Activated T-cell treated with anti-CD3 and anti-CD28 coated beads, Interleukin-2, amount 50 U/mL, for 72 hours (primary cell): ENCODE results near the gene ENG. TPM values are rescaled to one million over a fixed set of nuclear protein-coding genes. Genes with fewer than 3 reads are reported as not detected.
"Not testable (repeated sequence)": the region's sequence is repeated elsewhere in the genome, so short reads cannot be mapped to it uniquely, and the experiment has no call there.

Experiments used
- ATAC-seq, 2 donors: fragments of 150-1000 bp; cut with Tn5 transposase; replicated peaks in 1 of 2; 2 replicates each; pipeline ENCODE4 v1.10.0; 2021; ENCODE audit warnings: moderate library complexity in 2 of 2, mild to moderate bottlenecking in 1 of 2
- DNase-seq, 2 donors: peaks; one replicate each; pipeline ENCODE4 v3.0.0; 2021 to 2022; ENCODE audit warnings: mixed read lengths in 1 of 2
- H3K27ac Mint-ChIP-seq: one replicate; pipeline ENCODE4 v1.8.0; 2022; ENCODE audit warnings: mild to moderate bottlenecking, moderate library complexity, mixed read lengths
- H3K27me3 Mint-ChIP-seq: one replicate; pipeline ENCODE4 v1.8.0; 2022; ENCODE audit warnings: low read depth, mixed read lengths
- H3K36me3 Mint-ChIP-seq, 2 donors: one replicate each; pipeline ENCODE4 v1.8.0; 2022; ENCODE audit warnings: mixed read lengths in 2 of 2, mild to moderate bottlenecking in 1 of 2; ENCODE audit not compliant: insufficient read depth in 2 of 2
- H3K4me1 Mint-ChIP-seq: one replicate; pipeline ENCODE4 v1.8.0; 2022; ENCODE audit warnings: low read depth, mixed read lengths
- H3K4me3 Mint-ChIP-seq, 2 donors: one replicate each; pipeline ENCODE4 v1.8.0; 2022; ENCODE audit warnings: mild to moderate bottlenecking in 2 of 2, mixed read lengths in 2 of 2, moderate library complexity in 2 of 2
- H3K9me3 Mint-ChIP-seq, 2 donors: one replicate each; pipeline ENCODE4 v1.8.0; 2022; ENCODE audit warnings: mixed read lengths in 2 of 2
- total RNA-seq, 2 donors: library from RNA; stranded (reverse); gene quantifications; one replicate each; pipeline ENCODE4 v1.2.3, GENCODE V29; 2022

ENG gene
- total RNA-seq, 2 donors from 2014 or later = 11.1 to 14.4 TPM

DNA sequence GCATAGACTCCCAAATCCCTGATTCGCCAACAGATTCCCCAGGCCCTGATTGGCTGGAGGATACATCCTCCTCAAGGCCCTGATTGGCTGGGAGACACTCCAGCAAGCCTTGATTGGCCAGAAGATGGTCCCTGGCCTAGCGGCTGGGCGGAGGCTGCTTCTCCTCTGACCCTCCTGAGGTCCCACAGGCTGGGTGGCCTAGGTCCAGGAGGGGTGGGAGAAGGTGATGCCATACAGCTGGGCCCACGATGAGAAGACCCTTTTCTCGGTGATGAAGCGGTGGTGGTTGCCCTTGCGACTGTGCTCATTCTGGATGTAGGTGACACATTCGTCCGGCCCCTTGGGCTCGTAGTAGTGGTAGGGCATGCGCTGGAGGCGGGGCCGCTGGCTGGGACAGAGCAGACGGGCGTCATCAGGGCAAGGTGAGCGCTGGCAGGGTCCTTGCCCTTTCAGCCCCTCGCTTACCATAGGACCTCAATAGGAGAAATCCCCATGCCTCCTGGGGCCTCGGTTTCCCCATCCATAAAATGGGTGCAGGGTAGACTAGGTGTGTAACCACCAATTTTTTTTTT is 32.0 kb upstream of the ENG start:
- no peak overlapping the region for H3K27ac Mint-ChIP-seq
- H3K36me3 Mint-ChIP-seq = peaks cover 6 to 25% of the 10 kb centered on the region in 2 donors
- DNase-seq = no peak

DNA sequence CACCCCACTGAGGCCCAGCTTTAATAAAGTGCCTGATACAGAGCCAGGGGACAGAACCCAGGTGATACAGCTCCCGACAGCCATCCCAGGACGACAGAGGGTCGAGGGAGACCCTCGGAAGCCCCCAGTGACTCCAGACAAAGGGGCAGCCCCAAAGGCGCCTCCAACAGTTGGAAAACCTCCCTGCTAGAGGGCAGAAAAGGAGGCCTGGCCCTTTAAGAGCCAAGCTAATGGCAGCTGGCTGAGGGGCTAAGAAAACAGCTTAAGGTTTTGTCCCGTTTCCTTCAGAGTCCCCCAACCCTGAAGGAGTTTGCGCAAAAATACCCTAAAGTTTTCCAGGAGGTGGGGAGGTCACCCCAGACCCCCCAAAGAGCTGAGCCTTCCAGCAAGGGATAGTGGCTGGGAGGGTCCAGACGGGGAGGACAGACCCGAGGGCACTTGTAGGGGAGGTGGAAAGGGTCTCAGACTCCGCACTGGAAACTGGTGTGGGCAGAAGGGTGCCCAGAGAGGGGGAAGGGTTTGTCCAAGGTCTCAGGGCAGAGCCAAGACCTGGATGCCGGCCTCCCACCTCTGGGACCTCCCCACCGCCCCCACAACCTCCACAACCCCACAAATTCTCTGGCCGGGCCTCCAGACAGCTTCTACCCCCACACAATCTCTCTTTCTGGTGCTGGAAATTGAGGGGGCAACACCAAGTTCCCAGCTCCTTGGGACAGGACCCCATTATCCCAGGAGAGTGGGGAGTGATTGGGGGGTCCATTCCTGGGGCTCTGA is 31.2 kb upstream of the ENG start:
- DNase-seq (no peak), ATAC-seq (no peak)
- no peaks in the 10 kb centered on the region for H3K9me3 Mint-ChIP-seq
- no peak overlapping the region for H3K4me3 Mint-ChIP-seq
- H3K27ac Mint-ChIP-seq = no peak overlapping the region
- peaks cover 6 to 20% of the 10 kb centered on the region in 2 donors for H3K36me3 Mint-ChIP-seq
- H3K27me3 Mint-ChIP-seq = no peaks in the 10 kb centered on the region
- H3K4me1 Mint-ChIP-seq = peaks cover 6% of the 10 kb centered on the region

More for the DNA sequence above, 32.0 kb upstream of the ENG start:
- no peak overlapping the region for H3K4me3 Mint-ChIP-seq
- no peaks in the 10 kb centered on the region for H3K9me3 Mint-ChIP-seq
- no peaks in the 10 kb centered on the region for H3K27me3 Mint-ChIP-seq
- no peak for ATAC-seq
- H3K4me1 Mint-ChIP-seq = peaks cover 6% of the 10 kb centered on the region

DNA sequence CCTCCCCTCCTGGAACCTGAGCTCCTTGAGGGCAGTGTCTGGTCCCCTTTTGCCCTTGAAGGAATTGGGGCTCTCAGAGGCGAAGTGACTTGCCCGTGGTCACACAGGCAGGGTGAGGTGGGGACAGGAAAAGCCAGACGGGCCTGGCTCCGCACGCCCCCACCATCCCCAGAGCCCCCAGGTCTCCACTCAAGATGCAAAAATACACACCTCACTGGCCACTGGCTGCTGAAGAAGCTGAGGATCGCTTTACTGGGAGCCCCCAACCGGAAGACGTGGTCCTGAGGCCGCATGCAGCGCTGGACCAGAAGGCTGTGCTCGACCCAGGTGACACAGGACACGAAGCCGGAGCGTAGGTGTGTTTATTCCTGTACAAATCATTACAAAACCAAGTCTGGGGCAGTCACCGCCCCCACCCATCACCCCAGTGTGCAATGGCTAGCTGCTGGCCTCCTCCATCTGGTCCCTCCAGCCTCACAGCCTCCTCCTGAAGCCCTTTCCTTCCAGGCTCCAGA is 30.6 kb upstream of the ENG start:
- DNase-seq (no peak), ATAC-seq (no peak)
- H3K4me1 Mint-ChIP-seq = peaks cover 6% of the 10 kb centered on the region
- H3K4me3 Mint-ChIP-seq = no peak overlapping the region
- no peaks in the 10 kb centered on the region for H3K9me3 Mint-ChIP-seq
- H3K36me3 Mint-ChIP-seq = peaks cover 6 to 17% of the 10 kb centered on the region in 2 donors
- no peaks in the 10 kb centered on the region for H3K27me3 Mint-ChIP-seq
- no peak overlapping the region for H3K27ac Mint-ChIP-seq

DNA sequence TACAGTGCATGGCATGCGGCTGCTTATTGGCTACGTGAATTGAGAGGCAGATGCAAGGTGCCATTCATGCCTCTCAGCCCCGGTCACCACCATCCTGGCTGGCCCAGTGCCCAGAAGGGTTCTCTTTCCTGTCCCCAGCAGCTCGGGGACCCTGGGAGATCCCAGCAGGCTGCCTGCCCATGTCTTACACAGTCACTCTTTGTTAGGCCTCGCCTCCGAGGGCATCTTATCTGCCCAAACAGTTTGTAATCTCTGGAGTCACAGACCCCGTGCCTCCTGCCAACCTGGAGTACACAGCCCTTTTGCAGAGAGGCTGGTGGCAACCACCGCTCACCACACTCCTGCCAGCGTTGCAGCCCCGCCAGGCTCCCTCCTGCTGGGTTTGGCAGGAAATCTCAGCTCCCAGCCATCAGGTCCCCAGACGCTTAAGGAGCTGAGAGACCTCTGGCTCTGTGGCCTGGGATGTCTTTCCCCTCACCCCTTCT is 30.0 kb upstream of the ENG start:
- H3K27ac Mint-ChIP-seq = peak overlapping the region; percentile 4
- H3K4me3 Mint-ChIP-seq = no peak overlapping the region
- ATAC-seq = no peak
- no peaks in the 10 kb centered on the region for H3K27me3 Mint-ChIP-seq
- peaks cover 6 to 15% of the 10 kb centered on the region in 2 donors for H3K36me3 Mint-ChIP-seq
- peaks cover 6% of the 10 kb centered on the region for H3K4me1 Mint-ChIP-seq
- no peaks in the 10 kb centered on the region for H3K9me3 Mint-ChIP-seq
- DNase-seq = no peak

DNA sequence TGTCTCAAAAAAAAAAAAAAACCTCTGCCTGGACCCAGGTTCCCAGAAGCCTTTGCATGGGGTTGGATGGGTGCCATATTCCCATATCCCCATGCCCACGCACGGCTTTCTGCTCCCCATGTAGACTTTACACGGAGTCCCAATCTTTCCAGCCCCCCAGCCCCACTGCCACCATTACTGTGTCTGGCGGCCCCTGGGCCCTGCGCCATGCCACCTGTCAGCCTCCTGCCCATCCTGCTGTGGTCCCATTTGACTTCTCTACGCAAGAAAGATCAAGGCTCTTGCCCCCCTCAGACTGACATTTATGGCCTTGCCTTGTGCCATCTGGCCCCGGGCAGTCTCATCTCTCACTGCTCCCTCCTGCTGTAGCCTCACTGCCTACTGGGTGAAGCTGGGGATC is 29.5 kb upstream of the ENG start:
- Mint-ChIP-seq H3K9me3 (no peaks in the 10 kb centered on the region), H3K27me3 (no peaks in the 10 kb centered on the region), H3K4me3 (no peak overlapping the region), H3K4me1 (peaks cover 6% of the 10 kb centered on the region), H3K27ac (peak overlapping the region; percentile 4), H3K36me3 (peaks cover 6 to 15% of the 10 kb centered on the region in 2 donors)
- no peak for DNase-seq
- no peak for ATAC-seq

DNA sequence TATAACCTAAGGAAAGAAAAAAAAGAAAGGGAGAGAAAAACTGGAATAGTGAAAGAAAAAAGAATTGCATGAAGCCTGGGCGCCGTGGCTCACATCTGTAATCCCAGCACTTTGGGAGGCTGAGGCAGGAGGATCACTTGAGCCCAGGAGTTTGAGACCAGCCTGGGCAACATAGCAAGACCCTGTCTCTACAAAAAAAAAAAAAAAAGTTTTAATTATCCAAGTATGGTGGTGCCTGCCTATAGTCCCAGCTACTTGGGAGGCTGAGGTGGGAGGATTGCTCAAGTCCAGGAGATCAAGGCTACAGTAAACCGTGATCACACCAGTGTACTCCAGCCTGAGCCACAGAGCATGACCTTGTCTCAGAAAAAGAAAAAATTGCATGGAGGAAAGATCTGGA is 27.3 kb upstream of the ENG start:
- peaks cover 3 to 10% of the 10 kb centered on the region in 2 donors for H3K36me3 Mint-ChIP-seq
- not testable (repeated sequence) for ATAC-seq, H3K27me3 Mint-ChIP-seq, H3K4me3 Mint-ChIP-seq, H3K4me1 Mint-ChIP-seq, H3K27ac Mint-ChIP-seq, H3K9me3 Mint-ChIP-seq, DNase-seq

DNA sequence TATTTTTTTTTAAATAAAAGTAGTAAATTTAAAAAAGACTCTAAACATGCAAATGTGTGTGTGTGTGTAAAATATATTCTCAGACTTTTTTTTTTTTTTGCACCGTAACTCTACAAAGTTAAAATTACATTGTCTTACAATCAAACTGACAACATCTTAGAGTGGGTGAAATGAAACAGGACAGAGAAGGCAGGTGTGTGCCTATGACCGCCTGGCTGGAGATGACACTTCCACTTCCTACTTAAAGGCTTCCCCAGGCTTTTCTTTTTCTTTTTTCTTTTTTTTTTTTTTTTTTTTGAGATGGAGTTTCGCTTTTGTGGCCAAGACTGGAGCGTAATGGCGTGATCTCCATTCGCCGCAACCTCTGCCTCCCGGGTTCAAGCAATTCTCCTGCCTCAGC is 25.7 kb upstream of the ENG start:
- DNase-seq (no peak), ATAC-seq (no peak)
- H3K27ac Mint-ChIP-seq = no peak overlapping the region
- H3K27me3 Mint-ChIP-seq = peaks cover 8% of the 10 kb centered on the region
- no peak overlapping the region for H3K4me3 Mint-ChIP-seq
- no peaks in the 10 kb centered on the region for H3K9me3 Mint-ChIP-seq
- no peaks in the 10 kb centered on the region for H3K4me1 Mint-ChIP-seq
- H3K36me3 Mint-ChIP-seq = peaks cover 1 to 7% of the 10 kb centered on the region in 2 donors

DNA sequence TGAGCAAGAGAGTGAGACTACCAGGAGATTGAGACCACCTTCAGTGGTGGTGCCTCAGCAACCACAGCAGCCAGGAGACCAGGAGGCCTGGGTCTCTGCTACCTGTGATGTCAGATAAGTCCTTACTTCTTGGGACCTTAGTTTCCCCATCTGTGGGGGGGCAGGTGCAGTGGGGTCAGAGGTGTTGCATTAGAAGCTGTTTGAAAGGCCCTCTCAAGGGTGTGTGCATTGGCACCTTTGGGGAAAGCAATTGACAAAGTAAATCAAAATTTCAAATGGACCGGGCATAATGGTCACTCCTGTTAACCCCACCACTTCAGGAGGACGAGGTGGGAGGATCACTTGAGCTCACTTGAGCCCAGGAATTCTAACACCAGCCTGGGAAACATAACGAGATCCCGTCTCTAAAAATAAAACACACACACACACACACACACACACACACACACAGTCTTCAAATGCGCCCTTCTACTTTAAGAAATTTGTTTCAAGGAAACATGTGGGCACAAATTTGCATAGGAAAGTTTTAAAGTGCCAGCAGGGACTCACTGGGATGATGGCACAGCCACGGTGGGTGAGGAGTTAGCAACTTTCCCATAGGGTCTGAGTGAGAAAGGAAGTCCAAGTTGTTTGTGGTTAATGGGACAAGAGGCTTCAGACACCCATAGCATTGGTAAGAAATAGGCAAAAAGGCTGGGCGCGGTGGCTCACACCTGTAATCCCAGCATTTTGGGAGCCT is 24.4 kb upstream of the ENG start:
- Mint-ChIP-seq H3K9me3 (no peaks in the 10 kb centered on the region), H3K4me3 (no peak overlapping the region), H3K27me3 (peaks cover 8% of the 10 kb centered on the region), H3K27ac (no peak overlapping the region), H3K36me3 (peaks cover 1 to 5% of the 10 kb centered on the region in 2 donors), H3K4me1 (no peaks in the 10 kb centered on the region)
- no peak for ATAC-seq
- DNase-seq = no peak

DNA sequence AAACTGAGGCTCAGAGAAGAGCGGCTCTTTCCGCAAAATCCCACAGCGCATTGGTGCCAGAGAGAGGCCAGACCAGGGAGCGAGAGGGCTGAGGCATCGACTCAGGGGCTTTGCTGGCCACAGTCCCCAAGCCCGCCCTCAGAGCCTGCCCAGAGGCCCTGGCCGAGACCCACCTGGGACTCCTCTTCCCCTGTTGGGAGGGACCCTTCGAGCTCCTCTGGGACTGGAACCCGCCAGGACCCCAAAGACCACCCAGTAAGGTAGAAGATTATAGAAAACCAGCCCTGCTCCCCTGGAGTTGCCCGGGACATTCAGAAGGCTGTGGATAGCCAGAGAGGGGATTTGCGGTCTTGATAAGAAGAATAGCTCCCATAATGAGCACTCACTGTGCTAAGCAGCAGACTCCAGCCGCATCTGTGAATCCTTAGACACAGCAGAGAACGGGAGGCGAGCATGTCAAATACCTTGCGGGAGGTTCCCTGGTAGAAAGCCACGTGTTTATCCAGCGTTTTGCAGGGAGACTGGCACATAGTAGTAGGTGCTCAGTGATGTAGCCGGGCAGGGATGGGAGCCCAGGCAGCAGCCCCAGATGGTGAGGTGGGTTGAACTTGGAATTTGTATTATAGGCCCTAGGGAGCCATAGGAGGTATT is 23.7 kb upstream of the ENG start:
- peaks cover 1 to 5% of the 10 kb centered on the region in 2 donors for H3K36me3 Mint-ChIP-seq
- DNase-seq (no peak), ATAC-seq (no peak)
- no peak overlapping the region for H3K27ac Mint-ChIP-seq
- no peaks in the 10 kb centered on the region for H3K4me1 Mint-ChIP-seq
- peak overlapping the region; percentile 54 to 61 for H3K4me3 Mint-ChIP-seq
- H3K27me3 Mint-ChIP-seq = peaks cover 8% of the 10 kb centered on the region
- H3K9me3 Mint-ChIP-seq = no peaks in the 10 kb centered on the region

DNA sequence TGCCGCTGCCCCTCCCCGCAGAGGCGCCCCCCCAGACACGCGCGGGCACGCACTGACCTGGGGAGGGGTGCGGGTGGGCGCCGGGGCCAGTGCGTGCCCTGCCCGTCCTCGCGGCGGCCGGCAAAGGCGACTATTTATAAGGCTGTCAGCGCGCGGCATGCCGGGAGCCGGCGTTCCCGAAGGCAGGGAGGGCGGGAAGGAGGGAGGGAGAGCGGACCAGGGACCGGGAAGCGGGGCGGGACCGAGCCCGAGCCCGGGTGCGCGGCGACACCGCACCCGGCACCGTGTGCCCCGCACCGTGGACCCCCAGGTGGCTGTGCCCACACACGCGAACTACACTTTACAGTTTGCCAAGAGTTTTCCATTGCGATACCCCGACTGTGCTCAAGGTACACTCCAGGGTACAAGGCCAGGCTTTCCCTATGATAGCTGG is 23.1 kb upstream of the ENG start, which contains the start of gene AK1:
AK1 (minus strand) TSS at position 110 of the 433 bp plus-strand sequence. CDS start 3,058 bp downstream, outside the sequence.
- Mint-ChIP-seq H3K4me1 (no peaks in the 10 kb centered on the region), H3K4me3 (peak within 1 kb of the TSS; percentile 54 to 61), H3K9me3 (no peaks in the 10 kb centered on the region), H3K27ac (no peak within 1 kb of the TSS), H3K27me3 (peaks cover 8% of the 10 kb centered on the region), H3K36me3 (peaks cover 1 to 2% of the 10 kb centered on the region in 2 donors)
- ATAC-seq (no peak), DNase-seq (no peak)

DNA sequence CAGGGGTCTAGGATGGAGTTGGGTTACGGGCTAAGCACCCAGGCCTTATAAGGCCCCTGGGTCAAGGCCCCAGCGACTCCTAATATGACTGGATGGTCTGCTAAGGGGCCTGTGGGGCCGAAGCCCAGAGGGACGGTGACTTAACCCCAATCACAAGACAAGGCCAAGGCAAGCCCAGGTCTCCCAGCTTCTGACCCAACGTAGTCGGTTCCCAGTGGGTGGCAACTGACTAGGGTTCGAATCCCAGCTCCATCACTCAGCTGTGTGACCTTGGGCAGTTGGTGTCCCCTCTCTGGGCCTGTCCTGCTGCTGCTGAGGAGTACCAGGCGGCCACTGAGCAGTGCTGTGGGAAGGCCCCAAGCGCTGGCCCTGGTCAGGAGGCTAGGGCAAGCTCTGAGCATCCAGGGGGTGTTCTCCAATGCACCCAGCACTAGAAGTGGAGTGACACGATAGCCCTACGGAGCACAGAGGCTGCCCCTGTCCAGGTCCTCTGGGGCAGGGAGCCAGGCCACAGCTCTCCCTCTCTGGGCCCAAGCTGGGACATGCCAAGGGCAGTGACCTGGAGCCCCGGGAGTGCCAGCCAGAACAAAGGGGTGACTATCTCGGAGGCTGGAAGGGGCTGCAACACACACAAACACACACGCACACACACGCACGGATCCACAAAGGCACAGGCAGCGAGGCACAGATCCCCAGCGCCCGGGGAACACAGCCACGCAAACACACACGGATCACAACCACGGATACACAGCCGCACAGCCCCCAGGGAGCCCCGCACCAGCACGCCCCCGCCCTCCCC is 22.5 kb upstream of the ENG start:
- Mint-ChIP-seq H3K4me3 (peak overlapping the region; percentile 36 to 42), H3K27me3 (peaks cover 8% of the 10 kb centered on the region), H3K36me3 (peaks cover 0 to 1% of the 10 kb centered on the region in 2 donors), H3K27ac (no peak overlapping the region), H3K4me1 (no peaks in the 10 kb centered on the region), H3K9me3 (no peaks in the 10 kb centered on the region)
- DNase-seq (no peak), ATAC-seq (peak in 1 of 2 donors; percentile 17)
